Stimulated activated CD4-positive, alpha-beta T cell treated with anti-CD3 and anti-CD28 coated beads, Interleukin-1b, Interleukin-23, amount 100 ng/mL, for 24 hours (primary cell): ENCODE results near the gene CATSPER3.

ENCODE experiments used
- DNase-seq, 4 experiments: peaks; one replicate each; pipeline ENCODE4 v3.0.0-alpha.2; 2020; ENCODE audit warnings: low read depth in 4 of 4, low spot score in 1 of 4

The CATSPER3 gene

GRCh38 chr5:134967607-134968006 lies at the start of gene CATSPER3:
Gene CATSPER3, plus strand, starts transcription at chr5:134967907. Its CDS starts 85 bp downstream, at chr5:134967992.
- DNase-seq: no peak

- no peak for DNase-seq
Observed at GRCh38 chr5:134918861-134919260, 48.8 kb upstream of the CATSPER3 start.

- no peak for DNase-seq
Observed at GRCh38 chr5:134920848-134921575, 46.7 kb upstream of the CATSPER3 start.

GRCh38 chr5:134932508-134932907 lies 35.2 kb upstream of the CATSPER3 start:
- DNase-seq: no peak

GRCh38 chr5:134934202-134934601 lies 33.5 kb upstream of the CATSPER3 start:
- no peak for DNase-seq

- no peak for DNase-seq
Observed at GRCh38 chr5:134935711-134936602, 31.8 kb upstream of the CATSPER3 start.

GRCh38 chr5:134937526-134937925 lies 30.2 kb upstream of the CATSPER3 start:
- DNase-seq: no peak

- no peak for DNase-seq
Observed at GRCh38 chr5:134938030-134938429, 29.7 kb upstream of the CATSPER3 start.

- no peak for DNase-seq
Observed at GRCh38 chr5:134939500-134939899, 28.2 kb upstream of the CATSPER3 start.

- no peak for DNase-seq
Observed at GRCh38 chr5:134943547-134943946, 24.2 kb upstream of the CATSPER3 start.

- DNase-seq: no peak
Observed at GRCh38 chr5:134944630-134945029, 23.1 kb upstream of the CATSPER3 start.

- no peak for DNase-seq
Observed at GRCh38 chr5:134945041-134945440, 22.7 kb upstream of the CATSPER3 start.

GRCh38 chr5:134948911-134949310 lies 18.8 kb upstream of the CATSPER3 start:
- DNase-seq: no peak

GRCh38 chr5:134949316-134949715 lies 18.4 kb upstream of the CATSPER3 start:
- DNase-seq: no peak

GRCh38 chr5:134957920-134958608 lies 9.6 kb upstream of the CATSPER3 start:
- DNase-seq: no peak

GRCh38 chr5:134958755-134959154 lies 9.0 kb upstream of the CATSPER3 start:
- no peak for DNase-seq

- DNase-seq: no peak
Observed at GRCh38 chr5:134963098-134963497, 4.6 kb upstream of the CATSPER3 start.

- DNase-seq: no peak
Observed at GRCh38 chr5:134964359-134965270, 3.1 kb upstream of the CATSPER3 start.

- DNase-seq: no peak
Observed at GRCh38 chr5:134965271-134965825, 2.4 kb upstream of the CATSPER3 start.

- DNase-seq: no peak
Observed at GRCh38 chr5:134968055-134968454, 348 bp downstream of the CATSPER3 start.
